GM12891 (cell line): Measurements from ENCODE around the gene CRY2.

ENCODE experiments used
- PAX5 ChIP-seq: IDR thresholded peaks from 2 replicates; pipeline ENCODE4 v1.6.1; 2011; ENCODE audit warnings: low read length, moderate library complexity, mild to moderate bottlenecking; ENCODE audit not compliant: insufficient read depth, severe bottlenecking
- POLR2A ChIP-seq: IDR thresholded peaks from 2 replicates; pipeline ENCODE4 v1.6.1; 2011; ENCODE audit warnings: low read depth, low read length, control low read depth
- POLR2AphosphoS5 ChIP-seq: IDR thresholded peaks from 2 replicates; pipeline ENCODE4 v1.6.1; 2011; ENCODE audit warnings: low read depth, low read length, control low read depth
- POU2F2 ChIP-seq: IDR thresholded peaks from 2 replicates; pipeline ENCODE4 v1.6.1; 2011; ENCODE audit warnings: low read depth, mild to moderate bottlenecking, control low read depth, low read length, moderate library complexity
- SPI1 ChIP-seq: IDR thresholded peaks from 2 replicates; pipeline ENCODE4 v1.6.1; 2011; ENCODE audit warnings: low read depth, low read length, control low read depth
- TAF1 ChIP-seq: IDR thresholded peaks from 2 replicates; pipeline ENCODE4 v1.6.1; 2011; ENCODE audit warnings: low read depth, low read length, control low read depth

- no peak for TF ChIP-seq POLR2A
- TF ChIP-seq PAX5, result no peak
- TF ChIP-seq TAF1, result no peak
- no peak for TF ChIP-seq POLR2AphosphoS5
- TF ChIP-seq POU2F2, result no peak
- TF ChIP-seq SPI1, result no peak
Measured at GRCh38 chr11:45872651-45873356, 25.5 kb downstream of the CRY2 start.
